ENCODE results near the gene GAS2.
"Not testable (repeated sequence)": the region's sequence is repeated elsewhere in the genome, so short reads cannot be mapped to it uniquely, and the experiment has no call there.

Gene GAS2

GRCh38 chr11:22666325-22666687 lies at the start of gene GAS2:
Gene GAS2, plus strand, starts transcription at chr11:22666611. Its CDS starts 8,259 bp downstream, at chr11:22674870.
- DNase-seq = no peak

- DNase-seq = no peak
Measured at GRCh38 chr11:22617868-22618267, 48.5 kb upstream of the GAS2 start.

- DNase-seq = peak; percentile 51
Measured at GRCh38 chr11:22624742-22625447, 41.5 kb upstream of the GAS2 start.

- peak; percentile 87 for DNase-seq
Measured at GRCh38 chr11:22625448-22626287, 40.7 kb upstream of the GAS2 start, which contains the start of gene FANCF. Gene FANCF, minus strand, starts transcription at chr11:22625823. Its CDS starts 13 bp downstream, at chr11:22625810.

GRCh38 chr11:22626573-22627239 lies 39.7 kb upstream of the GAS2 start:
- no peak for DNase-seq

- no peak for DNase-seq
Measured at GRCh38 chr11:22627421-22627820, 39.0 kb upstream of the GAS2 start.

GRCh38 chr11:22633354-22633902 lies 33.0 kb upstream of the GAS2 start:
- DNase-seq = no peak

GRCh38 chr11:22634897-22635629 lies 31.3 kb upstream of the GAS2 start:
- no peak for DNase-seq

- no peak for DNase-seq
Measured at GRCh38 chr11:22635689-22636088, 30.7 kb upstream of the GAS2 start.

- no peak for DNase-seq
Measured at GRCh38 chr11:22640862-22641261, 25.5 kb upstream of the GAS2 start.

- DNase-seq = no peak
Measured at GRCh38 chr11:22641559-22641958, 24.9 kb upstream of the GAS2 start.

GRCh38 chr11:22652346-22652745 lies 14.1 kb upstream of the GAS2 start:
- DNase-seq = not testable (repeated sequence)

GRCh38 chr11:22656130-22656529 lies 10.3 kb upstream of the GAS2 start:
- no peak for DNase-seq

- no peak for DNase-seq
Measured at GRCh38 chr11:22657101-22657694, 9.2 kb upstream of the GAS2 start.

GRCh38 chr11:22659783-22660182 lies 6.6 kb upstream of the GAS2 start:
- DNase-seq = no peak

GRCh38 chr11:22666688-22667439 lies 453 bp downstream of the GAS2 start:
- no peak for DNase-seq

- DNase-seq = no peak
Measured at GRCh38 chr11:22668005-22668796, 1.8 kb downstream of the GAS2 start.

GRCh38 chr11:22669368-22669767 lies 3.0 kb downstream of the GAS2 start:
- DNase-seq = no peak

- no peak for DNase-seq
Measured at GRCh38 chr11:22670830-22671229, 4.4 kb downstream of the GAS2 start.

- no peak for DNase-seq
Measured at GRCh38 chr11:22671751-22672150, 5.3 kb downstream of the GAS2 start.
